HG03025 (cell line): ENCODE results near the gene SLC25A22.
A peak's percentile ranks its signal among the peaks of the same experiment; 100 is the strongest.

Experiments
- ATAC-seq: cut with Tn5 transposase; IDR thresholded peaks from one replicate; pipeline ENCODE4 v1.9.1; 2021; ENCODE audit warnings: mild to moderate bottlenecking, moderate library complexity; ENCODE audit not compliant: unreplicated experiment, low FRiP score

SLC25A22 gene

GRCh38 chr11:824292-824880 is 26.3 kb upstream of the SLC25A22 start:
- no peak for ATAC-seq

- ATAC-seq = no peak
Observed at GRCh38 chr11:823441-824291, 25.6 kb upstream of the SLC25A22 start.

GRCh38 chr11:821512-822371 is 23.7 kb upstream of the SLC25A22 start:
- ATAC-seq = no peak

- ATAC-seq = no peak
Observed at GRCh38 chr11:820655-821511, 22.8 kb upstream of the SLC25A22 start.

GRCh38 chr11:819943-820649 is 22.0 kb upstream of the SLC25A22 start:
- ATAC-seq = peak; percentile 49

GRCh38 chr11:819129-819931 is 21.2 kb upstream of the SLC25A22 start:
- peak; percentile 72 for ATAC-seq

GRCh38 chr11:818396-819128 is 20.5 kb upstream of the SLC25A22 start, which contains the start of gene PNPLA2:
PNPLA2 (plus strand) TSS chr11:818914; CDS start chr11:819719, 805 bp downstream.
- no peak for ATAC-seq

- no peak for ATAC-seq
Observed at GRCh38 chr11:816433-816779, 18.3 kb upstream of the SLC25A22 start.

GRCh38 chr11:815675-816432 is 17.8 kb upstream of the SLC25A22 start:
- no peak for ATAC-seq

- no peak for ATAC-seq
Observed at GRCh38 chr11:813456-814096, 15.5 kb upstream of the SLC25A22 start.

GRCh38 chr11:813072-813455 is 15.0 kb upstream of the SLC25A22 start:
- no peak for ATAC-seq

GRCh38 chr11:812390-812789 is 14.3 kb upstream of the SLC25A22 start:
- no peak for ATAC-seq

- no peak for ATAC-seq
Observed at GRCh38 chr11:811446-812245, 13.6 kb upstream of the SLC25A22 start.

- no peak for ATAC-seq
Observed at GRCh38 chr11:810040-810567, 12.0 kb upstream of the SLC25A22 start.

- peak; percentile 63 for ATAC-seq
Observed at GRCh38 chr11:809287-810039, 11.4 kb upstream of the SLC25A22 start, which contains the start of gene RPLP2. RPLP2 (plus strand) TSS chr11:809967; CDS start chr11:810235, 268 bp downstream.
